OCI-LY7 (cell line): Measurements from ENCODE around the gene LRG1. TPM values are rescaled to one million over a fixed set of nuclear protein-coding genes. Genes with fewer than 3 reads are reported as not detected.
"Not testable (repeated sequence)": the region's sequence is repeated elsewhere in the genome, so short reads cannot be mapped to it uniquely, and the experiment has no call there.

Experiments
- BruUV-seq: library from RNA; stranded (reverse); fragments of 400-500 nt; replicated peaks from 2 replicates; lab custom pipeline; 2021; lab: Mats Ljungman, UMichigan
- CTCF ChIA-PET: fragments of 300-600 bp; sonication (Branson Sonifier 250); formaldehyde crosslinking; loops from one replicate; lab custom pipeline; 2022; ENCODE audit warnings: antibody characterized with exemption; ENCODE audit not compliant: unreplicated experiment; lab: Charles Lee
- POLR2A ChIA-PET: fragments of 300-600 bp; sonication (Branson Sonifier 250); formaldehyde crosslinking; loops from one replicate; lab custom pipeline; 2022; ENCODE audit warnings: antibody characterized with exemption; lab: Charles Lee
- DNase-seq: peaks from one replicate; pipeline ENCODE4 v3.0.0-alpha.2; 2015; ENCODE audit warnings: low spot score
- H2AFZ ChIP-seq: fragments of 200-600 bp; sonication (generic), shearing (Covaris generic); 2 replicates; pipeline ENCODE4 v1.6.1; 2014; ENCODE audit warnings: mild to moderate bottlenecking, antibody characterized with exemption, low read length, moderate library complexity
- H3K27ac ChIP-seq: fragments of 200-600 bp; sonication (generic); 2 replicates; pipeline ENCODE4 v1.5.1; 2014; ENCODE audit warnings: mixed run types, low read depth, mild to moderate bottlenecking, moderate library complexity, low read length, inconsistent platforms; ENCODE audit not compliant: poor library complexity, severe bottlenecking
- H3K36me3 ChIP-seq: fragments of 200-600 bp; sonication (generic); 2 replicates; pipeline ENCODE4 v1.6.1; 2014; ENCODE audit warnings: mild to moderate bottlenecking, antibody characterized with exemption, low read length, moderate library complexity, mixed read lengths; ENCODE audit not compliant: insufficient read depth
- H3K4me1 ChIP-seq: fragments of 200-600 bp; sonication (generic); 2 replicates; pipeline ENCODE4 v1.5.1; 2014; ENCODE audit warnings: mild to moderate bottlenecking, low read length; ENCODE audit not compliant: insufficient read depth, poor library complexity, severe bottlenecking
- H3K4me2 ChIP-seq: fragments of 200-600 bp; sonication (generic); 2 replicates; pipeline ENCODE4 v1.6.1; 2014; ENCODE audit warnings: mild to moderate bottlenecking, low read length
- H3K4me3 ChIP-seq: fragments of 200-600 bp; sonication (generic); 2 replicates; pipeline ENCODE4 v1.5.1; 2014; ENCODE audit warnings: mild to moderate bottlenecking, low read depth, low read length; ENCODE audit not compliant: poor library complexity, severe bottlenecking
- H3K79me2 ChIP-seq: fragments of 200-600 bp; sonication (generic); 2 replicates; pipeline ENCODE4 v1.6.1; 2016; ENCODE audit warnings: low read depth, mild to moderate bottlenecking, low read length, moderate library complexity, mixed read lengths; ENCODE audit not compliant: insufficient read depth
- H3K9me2 ChIP-seq: fragments of 200-600 bp; sonication (generic); 2 replicates; pipeline ENCODE4 v1.6.1; 2016; ENCODE audit warnings: mild to moderate bottlenecking, low read length, mixed read lengths; ENCODE audit not compliant: insufficient read depth
- H3K9me3 ChIP-seq: fragments of 200-600 bp; sonication (generic); 2 replicates; pipeline ENCODE4 v1.6.1; 2014; ENCODE audit warnings: mild to moderate bottlenecking, mixed run types, low read length, mixed read lengths
- H4K20me1 ChIP-seq: fragments of 200-600 bp; sonication (generic); 2 replicates; pipeline ENCODE4 v1.6.1; 2014; ENCODE audit warnings: mild to moderate bottlenecking, antibody characterized with exemption, low read length, moderate library complexity, mixed read lengths; ENCODE audit not compliant: insufficient read depth
- EZH2phosphoT487 ChIP-seq: fragments of 200-600 bp; sonication (generic); IDR thresholded peaks from 2 replicates; pipeline ENCODE4 v1.6.1; 2018; ENCODE audit warnings: low read depth, borderline replicate concordance, mild to moderate bottlenecking, mixed run types, antibody characterized with exemption, low read length, moderate library complexity, mixed read lengths
- intact Hi-C: fragments of 100-400 bp; cut with micrococcal nuclease; formaldehyde crosslinking; loops from one replicate; pipeline ENCODE4 v1.10.0; 2022; ENCODE audit not compliant: unreplicated experiment
- total RNA-seq, 2 experiments: library from RNA; depleted of rRNA in 1 of 2; stranded (reverse); fragments of >200 nt in 1 of 2; shearing (Covaris generic) in 1 of 2; gene quantifications; 2 replicates each; pipeline ENCODE4 v1.2.3, GENCODE V29; 2014 to 2022
- TF ChIP-seq, protein P1 (sequence below): fragments of 200-600 bp; sonication (generic); conservative IDR thresholded peaks from 2 replicates; pipeline ENCODE4 v1.5.1; 2014; ENCODE audit warnings: mild to moderate bottlenecking, antibody characterized with exemption, low read length, moderate library complexity, mixed read lengths

Gene LRG1
- total RNA-seq, 2 experiments from 2014 or later: 1.6 to 1.9 TPM

- no peaks in the 10 kb centered on the region for H3K9me3 ChIP-seq
- intact Hi-C loops: no loop called here
- POLR2A ChIA-PET: no interaction called here
Measured at GRCh38 chr19:4531562-4532165, 8.2 kb downstream of the LRG1 start.

GRCh38 chr19:4529924-4530522 lies 9.8 kb downstream of the LRG1 start:
- no peak overlapping the region for H3K4me3 ChIP-seq
- no peak for DNase-seq
- TF ChIP-seq, protein P1, sequence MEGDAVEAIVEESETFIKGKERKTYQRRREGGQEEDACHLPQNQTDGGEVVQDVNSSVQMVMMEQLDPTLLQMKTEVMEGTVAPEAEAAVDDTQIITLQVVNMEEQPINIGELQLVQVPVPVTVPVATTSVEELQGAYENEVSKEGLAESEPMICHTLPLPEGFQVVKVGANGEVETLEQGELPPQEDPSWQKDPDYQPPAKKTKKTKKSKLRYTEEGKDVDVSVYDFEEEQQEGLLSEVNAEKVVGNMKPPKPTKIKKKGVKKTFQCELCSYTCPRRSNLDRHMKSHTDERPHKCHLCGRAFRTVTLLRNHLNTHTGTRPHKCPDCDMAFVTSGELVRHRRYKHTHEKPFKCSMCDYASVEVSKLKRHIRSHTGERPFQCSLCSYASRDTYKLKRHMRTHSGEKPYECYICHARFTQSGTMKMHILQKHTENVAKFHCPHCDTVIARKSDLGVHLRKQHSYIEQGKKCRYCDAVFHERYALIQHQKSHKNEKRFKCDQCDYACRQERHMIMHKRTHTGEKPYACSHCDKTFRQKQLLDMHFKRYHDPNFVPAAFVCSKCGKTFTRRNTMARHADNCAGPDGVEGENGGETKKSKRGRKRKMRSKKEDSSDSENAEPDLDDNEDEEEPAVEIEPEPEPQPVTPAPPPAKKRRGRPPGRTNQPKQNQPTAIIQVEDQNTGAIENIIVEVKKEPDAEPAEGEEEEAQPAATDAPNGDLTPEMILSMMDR: no peak
- no peak for TF ChIP-seq EZH2phosphoT487
- H3K79me2 ChIP-seq: no peaks in the 10 kb centered on the region
- H2AFZ ChIP-seq: no peak overlapping the region
- ChIA-PET POLR2A (no interaction called here), CTCF (no interaction called here)
- no peaks in the 10 kb centered on the region for H3K9me3 ChIP-seq
- no peak overlapping the region for H3K27ac ChIP-seq
- BruUV-seq: no TSS peak
- H3K4me1 ChIP-seq: peaks cover 7% of the 10 kb centered on the region
- H3K36me3 ChIP-seq: no peaks in the 10 kb centered on the region
- no peaks in the 10 kb centered on the region for H4K20me1 ChIP-seq
- H3K4me2 ChIP-seq: no peak overlapping the region
- intact Hi-C loops: no loop called here
- no peaks in the 10 kb centered on the region for H3K9me2 ChIP-seq

More at GRCh38 chr19:4531562-4532165, 8.2 kb downstream of the LRG1 start:
- no peaks in the 10 kb centered on the region for H3K36me3 ChIP-seq
- CTCF ChIA-PET: no interaction called here
- BruUV-seq: no TSS peak
- H3K4me3 ChIP-seq: no peak overlapping the region
- DNase-seq: no peak
- no peak overlapping the region for H3K27ac ChIP-seq
- H3K4me2 ChIP-seq: no peak overlapping the region
- H3K4me1 ChIP-seq: peaks cover 14% of the 10 kb centered on the region
- H2AFZ ChIP-seq: no peak overlapping the region
- TF ChIP-seq EZH2phosphoT487: no peak
- TF ChIP-seq, protein P1: no peak
- H4K20me1 ChIP-seq: no peaks in the 10 kb centered on the region
- no peaks in the 10 kb centered on the region for H3K79me2 ChIP-seq
- H3K9me2 ChIP-seq: no peaks in the 10 kb centered on the region

DNA sequence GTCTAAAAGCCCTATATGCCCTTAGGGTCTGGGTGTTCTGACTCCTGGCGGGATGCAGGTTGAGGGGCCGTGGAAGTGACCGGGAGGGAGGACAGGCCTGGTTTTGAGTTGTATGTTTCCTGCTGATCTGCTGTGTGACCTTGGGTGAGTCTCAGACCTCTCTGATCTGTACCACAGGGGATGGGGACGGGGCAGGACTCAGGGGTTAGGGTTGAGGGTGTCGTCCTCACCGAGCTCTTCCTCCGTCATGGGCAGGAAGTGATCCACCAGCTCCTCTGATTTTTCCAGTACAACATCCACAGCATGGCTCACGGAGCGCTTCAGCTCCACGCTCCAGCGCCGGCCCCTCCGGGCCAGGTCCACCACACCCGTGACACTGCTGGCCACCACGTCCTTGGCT lies 11.0 kb downstream of the LRG1 start:
- intact Hi-C loops: no loop called here
- H3K4me3 ChIP-seq: no peak overlapping the region
- no peaks in the 10 kb centered on the region for H3K9me2 ChIP-seq
- H3K27ac ChIP-seq: no peak overlapping the region
- H3K4me2 ChIP-seq: no peak overlapping the region
- H3K9me3 ChIP-seq: no peaks in the 10 kb centered on the region
- POLR2A ChIA-PET: interaction anchor here (1.3 kb wide), 1 partner anchor 12 kb away, joined by 3 read pairs; the partner anchor contains the start of gene LRG1
- no peaks in the 10 kb centered on the region for H3K79me2 ChIP-seq
- no TSS peak for BruUV-seq
- no peak for TF ChIP-seq EZH2phosphoT487
- TF ChIP-seq, protein P1: no peak
- DNase-seq: no peak
- H4K20me1 ChIP-seq: no peaks in the 10 kb centered on the region
- CTCF ChIA-PET: no interaction called here
- H3K36me3 ChIP-seq: no peaks in the 10 kb centered on the region
- no peaks in the 10 kb centered on the region for H3K4me1 ChIP-seq
- H2AFZ ChIP-seq: no peak overlapping the region

DNA sequence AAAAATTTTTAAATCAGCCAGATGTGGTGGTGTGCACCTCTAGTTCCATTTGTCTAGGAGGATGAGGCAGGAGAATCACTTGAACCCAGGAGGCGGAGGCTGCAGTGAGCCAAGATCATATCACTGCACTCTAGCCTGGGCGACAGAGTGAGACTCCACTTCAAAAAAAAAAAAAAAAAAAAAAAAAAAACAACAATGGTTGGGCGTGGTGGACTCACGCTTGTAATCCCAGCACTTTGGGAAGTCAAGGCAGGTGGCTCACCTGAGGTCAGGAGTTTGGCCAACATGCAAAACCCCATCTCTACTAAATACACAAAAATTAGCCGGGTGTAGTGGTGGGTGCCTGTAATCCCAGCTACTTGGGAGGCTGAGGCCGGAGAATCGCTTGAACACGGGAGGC lies 12.5 kb downstream of the LRG1 start:
- not testable (repeated sequence) for BruUV-seq

More for the DNA sequence above, 12.5 kb downstream of the LRG1 start:
- H2AFZ ChIP-seq, H3K4me1 ChIP-seq, H3K36me3 ChIP-seq, intact Hi-C loops, H4K20me1 ChIP-seq, H3K9me3 ChIP-seq, H3K4me2 ChIP-seq, H3K9me2 ChIP-seq, POLR2A ChIA-PET, CTCF ChIA-PET, H3K79me2 ChIP-seq, H3K27ac ChIP-seq, H3K4me3 ChIP-seq, DNase-seq: not testable (repeated sequence)
